ENCODE data around the gene SH3TC1.

SH3TC1 gene

GRCh38 chr4:8176547-8177399 is 22.3 kb upstream of the SH3TC1 start:
- H3K27me3 ChIP-seq (ENCODE audit: insufficient read depth, low read length) = no peaks in the 10 kb centered on the region
- no peaks in the 10 kb centered on the region for H3K9me3 ChIP-seq (ENCODE audit: low read length)
- H2AFZ ChIP-seq (ENCODE audit: low read length) = no peak overlapping the region
- no peaks in the 10 kb centered on the region for H4K20me1 ChIP-seq (ENCODE audit: insufficient read depth, low read length)
- H3K4me2 ChIP-seq (ENCODE audit: low read length) = no peak overlapping the region
- no peak overlapping the region for H3K4me3 ChIP-seq (ENCODE audit: low read depth, low read length, poor library complexity, severe bottlenecking)
- no peaks in the 10 kb centered on the region for H3K36me3 ChIP-seq (ENCODE audit: insufficient read depth, low read length)
- H3F3A ChIP-seq (ENCODE audit: insufficient read depth, low read length) = no peaks in the 10 kb centered on the region
- TF ChIP-seq EZH2 (IDR thresholded peaks at IDR 0.05; ENCODE audit: borderline replicate concordance, low read length) = no peak
- TF ChIP-seq CTCF (IDR thresholded peaks at IDR 0.05; ENCODE audit: low read length) = peak; percentile 63
- H3K4me1 ChIP-seq (ENCODE audit: insufficient read depth, low read length, severe bottlenecking) = peaks cover 6% of the 10 kb centered on the region
- no peak overlapping the region for H3K27ac ChIP-seq (ENCODE audit: low read depth, low read length, poor library complexity, severe bottlenecking)
- no peaks in the 10 kb centered on the region for H3K9me2 ChIP-seq (ENCODE audit: low read depth, low read length)
- H3K9ac ChIP-seq (ENCODE audit: low read length) = no peak overlapping the region
- H3K79me2 ChIP-seq (ENCODE audit: insufficient read depth, low read length) = no peaks in the 10 kb centered on the region

- H2AFZ ChIP-seq (ENCODE audit: low read length) = no peak overlapping the region
- H3K4me3 ChIP-seq (ENCODE audit: low read depth, low read length, poor library complexity, severe bottlenecking) = no peak overlapping the region
- no peak overlapping the region for H3K4me2 ChIP-seq (ENCODE audit: low read length)
- H3K9ac ChIP-seq (ENCODE audit: low read length) = no peak overlapping the region
- H3K9me2 ChIP-seq (ENCODE audit: low read depth, low read length) = no peaks in the 10 kb centered on the region
- H3K9me3 ChIP-seq (ENCODE audit: low read length) = no peaks in the 10 kb centered on the region
- no peaks in the 10 kb centered on the region for H4K20me1 ChIP-seq (ENCODE audit: insufficient read depth, low read length)
- H3K36me3 ChIP-seq (ENCODE audit: insufficient read depth, low read length) = no peaks in the 10 kb centered on the region
- no peaks in the 10 kb centered on the region for H3K27me3 ChIP-seq (ENCODE audit: insufficient read depth, low read length)
- TF ChIP-seq EZH2 (IDR thresholded peaks at IDR 0.05; ENCODE audit: borderline replicate concordance, low read length) = no peak
- no peak for TF ChIP-seq CTCF (IDR thresholded peaks at IDR 0.05; ENCODE audit: low read length)
- no peaks in the 10 kb centered on the region for H3K4me1 ChIP-seq (ENCODE audit: insufficient read depth, low read length, severe bottlenecking)
- no peaks in the 10 kb centered on the region for H3K79me2 ChIP-seq (ENCODE audit: insufficient read depth, low read length)
- no peak overlapping the region for H3K27ac ChIP-seq (ENCODE audit: low read depth, low read length, poor library complexity, severe bottlenecking)
- H3F3A ChIP-seq (ENCODE audit: insufficient read depth, low read length) = no peaks in the 10 kb centered on the region
Observed at GRCh38 chr4:8177552-8177951, 21.5 kb upstream of the SH3TC1 start.

- Histone ChIP-seq H3K4me3 (ENCODE audit: low read depth, low read length, poor library complexity, severe bottlenecking) (no peak overlapping the region), H3K9ac (ENCODE audit: low read length) (no peak overlapping the region), H4K20me1 (ENCODE audit: insufficient read depth, low read length) (no peaks in the 10 kb centered on the region), H3K9me3 (ENCODE audit: low read length) (no peaks in the 10 kb centered on the region), H3K9me2 (ENCODE audit: low read depth, low read length) (no peaks in the 10 kb centered on the region), H3F3A (ENCODE audit: insufficient read depth, low read length) (no peaks in the 10 kb centered on the region), H3K4me1 (ENCODE audit: insufficient read depth, low read length, severe bottlenecking) (no peaks in the 10 kb centered on the region), H3K79me2 (ENCODE audit: insufficient read depth, low read length) (no peaks in the 10 kb centered on the region), H2AFZ (ENCODE audit: low read length) (no peak overlapping the region), H3K4me2 (ENCODE audit: low read length) (no peak overlapping the region), H3K36me3 (ENCODE audit: insufficient read depth, low read length) (no peaks in the 10 kb centered on the region), H3K27me3 (ENCODE audit: insufficient read depth, low read length) (no peaks in the 10 kb centered on the region), H3K27ac (ENCODE audit: low read depth, low read length, poor library complexity, severe bottlenecking) (no peak overlapping the region)
- TF ChIP-seq CTCF (IDR thresholded peaks at IDR 0.05; ENCODE audit: low read length) (no peak), EZH2 (IDR thresholded peaks at IDR 0.05; ENCODE audit: borderline replicate concordance, low read length) (no peak)
Observed at GRCh38 chr4:8177956-8178355, 21.1 kb upstream of the SH3TC1 start.
